ENCODE results near the gene ALDH3A1. TPM values are rescaled to one million over a fixed set of nuclear protein-coding genes. Genes with fewer than 3 reads are reported as not detected.

ALDH3A1 gene
- total and polyA plus RNA-seq, 2 donors (not counting 3 experiments of a cell fraction or from before 2014, with no cell fraction given) = 0.11 to 1.2 TPM

DNA sequence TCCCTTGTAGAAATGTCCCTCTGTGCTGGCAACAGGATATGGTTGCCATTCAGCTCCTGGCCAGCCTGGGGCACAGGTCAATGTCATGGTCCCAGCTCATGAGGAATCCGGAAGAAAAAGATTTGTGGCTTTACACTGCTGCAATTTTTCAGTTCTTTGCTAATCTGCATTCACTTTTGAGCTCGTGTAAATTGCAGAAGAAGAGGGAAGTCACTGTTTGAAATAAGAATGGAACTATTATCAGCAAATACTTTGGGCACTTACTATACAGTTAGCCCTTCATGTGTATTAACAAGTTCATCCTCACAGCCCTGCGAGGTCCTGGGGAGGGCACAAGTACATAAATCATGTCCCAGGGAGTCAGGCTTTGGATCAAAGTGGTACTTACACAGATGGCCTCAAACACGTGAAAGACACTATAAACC is 45.9 kb downstream of the ALDH3A1 start:
- TF ChIP-seq EZH2 (IDR thresholded peaks at IDR 0.05; ENCODE audit: borderline replicate concordance, low read depth, low read length, severe bottlenecking) (no peak), POLR2AphosphoS5 (IDR thresholded peaks at IDR 0.05; ENCODE audit: insufficient read depth, low read depth, low read length) (no peak), FOS (IDR thresholded peaks at IDR 0.05; ENCODE audit: borderline replicate concordance, insufficient read depth, low read length) (no peak), POLR2A (IDR thresholded peaks at IDR 0.05; ENCODE audit: low read depth, low read length) (no peak), MYC (IDR thresholded peaks at IDR 0.05; ENCODE audit: low read depth, low read length) (no peak), JUN (IDR thresholded peaks at IDR 0.05; ENCODE audit: borderline replicate concordance, insufficient read depth, insufficient read length, low read depth) (no peak), GATA2 (IDR thresholded peaks at IDR 0.05; ENCODE audit: insufficient read depth, insufficient read length, low read depth, low read length) (no peak)
- TF ChIP-seq, protein P1, sequence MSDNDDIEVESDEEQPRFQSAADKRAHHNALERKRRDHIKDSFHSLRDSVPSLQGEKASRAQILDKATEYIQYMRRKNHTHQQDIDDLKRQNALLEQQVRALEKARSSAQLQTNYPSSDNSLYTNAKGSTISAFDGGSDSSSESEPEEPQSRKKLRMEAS (IDR thresholded peaks at IDR 0.05; ENCODE audit: insufficient read depth, insufficient read length) = no peak
- TF ChIP-seq, protein P2, sequence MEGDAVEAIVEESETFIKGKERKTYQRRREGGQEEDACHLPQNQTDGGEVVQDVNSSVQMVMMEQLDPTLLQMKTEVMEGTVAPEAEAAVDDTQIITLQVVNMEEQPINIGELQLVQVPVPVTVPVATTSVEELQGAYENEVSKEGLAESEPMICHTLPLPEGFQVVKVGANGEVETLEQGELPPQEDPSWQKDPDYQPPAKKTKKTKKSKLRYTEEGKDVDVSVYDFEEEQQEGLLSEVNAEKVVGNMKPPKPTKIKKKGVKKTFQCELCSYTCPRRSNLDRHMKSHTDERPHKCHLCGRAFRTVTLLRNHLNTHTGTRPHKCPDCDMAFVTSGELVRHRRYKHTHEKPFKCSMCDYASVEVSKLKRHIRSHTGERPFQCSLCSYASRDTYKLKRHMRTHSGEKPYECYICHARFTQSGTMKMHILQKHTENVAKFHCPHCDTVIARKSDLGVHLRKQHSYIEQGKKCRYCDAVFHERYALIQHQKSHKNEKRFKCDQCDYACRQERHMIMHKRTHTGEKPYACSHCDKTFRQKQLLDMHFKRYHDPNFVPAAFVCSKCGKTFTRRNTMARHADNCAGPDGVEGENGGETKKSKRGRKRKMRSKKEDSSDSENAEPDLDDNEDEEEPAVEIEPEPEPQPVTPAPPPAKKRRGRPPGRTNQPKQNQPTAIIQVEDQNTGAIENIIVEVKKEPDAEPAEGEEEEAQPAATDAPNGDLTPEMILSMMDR (IDR thresholded peaks at IDR 0.05; ENCODE audit: extremely low read depth in 1 of 2, insufficient read depth in 1 of 2, low read depth in 1 of 2, low read length in 2 of 2) = no peak
- H3K4me3 ChIP-seq (replicated peaks in 1 of 3; ENCODE audit: insufficient read depth in 1 of 3, low read depth in 1 of 3, low read length in 3 of 3) = no peak overlapping the region
- H3K9ac ChIP-seq (replicated peaks; ENCODE audit: extremely low read depth, insufficient read depth, low read length) = no peak overlapping the region
- H2AFZ ChIP-seq (ENCODE audit: low read depth, low read length) = no peak overlapping the region
- H3K36me3 ChIP-seq (ENCODE audit: control insufficient read depth in 2 of 2, extremely low read depth in 1 of 2, insufficient read depth in 2 of 2, low read length in 2 of 2) = no peaks in the 10 kb centered on the region
- H4K20me1 ChIP-seq (replicated peaks; ENCODE audit: control insufficient read depth, extremely low read depth, insufficient read depth, low read length) = no peaks in the 10 kb centered on the region
- no TSS peak for BruUV-seq (replicated peaks)
- H3K27ac ChIP-seq (ENCODE audit: insufficient read depth, low read depth, low read length) = no peak overlapping the region
- no peaks in the 10 kb centered on the region for H3K27me3 ChIP-seq (ENCODE audit: control insufficient read depth in 2 of 2, insufficient read depth in 2 of 2, low read length in 2 of 2)
- ChIA-PET POLR2A (no interaction called here), CTCF (interaction anchor here (1.0 to 2.2 kb wide), 3 partner anchors 11 to 60 kb away, joined by 3 to 10 read pairs (median 4); no protein-coding TSS in a partner anchor)
- H3K4me2 ChIP-seq (ENCODE audit: insufficient read depth, low read length) = no peak overlapping the region
- DNase-seq (ENCODE audit: low read depth, low spot score) (no peak), FAIRE-seq (no peak)
- H3K9me1 ChIP-seq (replicated peaks; ENCODE audit: control insufficient read depth, extremely low read depth, insufficient read depth, low read length) = no peaks in the 10 kb centered on the region
- no peaks in the 10 kb centered on the region for H3K79me2 ChIP-seq (ENCODE audit: control insufficient read depth, insufficient read depth, low read length)
- dilution Hi-C loops (cut with MboI; ENCODE audit: extremely low pct_ligation_motif_present, low sequenced_read_pairs) (no loop called here), intact Hi-C loops (cut with micrococcal nuclease) (no loop called here)
- H3K4me1 ChIP-seq (ENCODE audit: control insufficient read depth, extremely low read depth, insufficient read depth, low read length) = no peaks in the 10 kb centered on the region
- no peaks in the 10 kb centered on the region for H3K9me3 ChIP-seq (replicated peaks; ENCODE audit: control insufficient read depth, insufficient read depth, low read length)

Other genes with a start within 250 kb of the ALDH3A1 start
- gene SLC47A1, start 214.4 kb downstream of the ALDH3A1 start, total RNA-seq = 0.90 and 3.3 TPM in 2 replicates
- 6.9 and 8.0 TPM in 2 replicates for gene SLC47A1, start 214.4 kb downstream of the ALDH3A1 start, polyA plus RNA-seq
- gene ALDH3A2, start 99.5 kb downstream of the ALDH3A1 start, total RNA-seq = 28.1 and 36.5 TPM in 2 replicates
- 11.1 and 16.7 TPM in 2 replicates for gene ALDH3A2, start 99.5 kb downstream of the ALDH3A1 start, polyA plus RNA-seq
- not detected in 2 replicates for gene SLC47A2, start 31.7 kb downstream of the ALDH3A1 start, total RNA-seq
- gene SLC47A2, start 31.7 kb downstream of the ALDH3A1 start, polyA plus RNA-seq = not detected in 2 replicates
- gene ULK2, start 119.6 kb upstream of the ALDH3A1 start, total RNA-seq = 17.6 and 19.3 TPM in 2 replicates
- gene ULK2, start 119.6 kb upstream of the ALDH3A1 start, polyA plus RNA-seq = 26.7 and 33.7 TPM in 2 replicates
- 25.3 and 27.1 TPM in 2 replicates for gene AKAP10, start 229.5 kb upstream of the ALDH3A1 start, total RNA-seq
- 10.0 and 10.6 TPM in 2 replicates for gene AKAP10, start 229.5 kb upstream of the ALDH3A1 start, polyA plus RNA-seq

Measured in endothelial cell of umbilical vein (primary cell).